Neuronal stem cell (in vitro differentiated cells): ENCODE results near the gene ERG28.
"Not testable (repeated sequence)": the region's sequence is repeated elsewhere in the genome, so short reads cannot be mapped to it uniquely, and the experiment has no call there.

ENCODE experiments used
- DNase-seq: peaks from one replicate; pipeline ENCODE4 v3.0.0-alpha.2; 2013; ENCODE audit warnings: low spot score
- H2AFZ ChIP-seq: one replicate; pipeline ENCODE4 v1.6.1; 2013; ENCODE audit warnings: mild to moderate bottlenecking, low read length, inconsistent platforms
- H2AK5ac ChIP-seq: 2 replicates; pipeline ENCODE4 v1.6.1; 2013; ENCODE audit warnings: low read depth, mild to moderate bottlenecking, inconsistent platforms, low read length, moderate library complexity, mixed read lengths
- H2BK120ac ChIP-seq: 2 replicates; pipeline ENCODE4 v1.6.1; 2013; ENCODE audit warnings: low read depth, mild to moderate bottlenecking, inconsistent platforms, low read length, moderate library complexity, mixed read lengths
- H2BK12ac ChIP-seq: one replicate; pipeline ENCODE4 v1.6.1; 2013; ENCODE audit warnings: low read length, inconsistent platforms
- H2BK15ac ChIP-seq: 2 replicates; pipeline ENCODE4 v1.6.1; 2013; ENCODE audit warnings: mild to moderate bottlenecking, low read length, inconsistent platforms, mixed read lengths
- H2BK5ac ChIP-seq: one replicate; pipeline ENCODE4 v1.6.1; 2013; ENCODE audit warnings: inconsistent platforms, mild to moderate bottlenecking, low read length, moderate library complexity
- H3K14ac ChIP-seq: one replicate; pipeline ENCODE4 v1.6.1; 2013; ENCODE audit warnings: low read length, inconsistent platforms
- H3K18ac ChIP-seq: 2 replicates; pipeline ENCODE4 v1.6.1; 2013; ENCODE audit warnings: low read length, inconsistent platforms
- H3K23ac ChIP-seq: 2 replicates; pipeline ENCODE4 v1.6.1; 2013; ENCODE audit warnings: low read depth, mild to moderate bottlenecking, mixed read lengths, low read length, inconsistent platforms; ENCODE audit not compliant: poor library complexity
- H3K27ac ChIP-seq: replicated peaks from 3 replicates; pipeline ENCODE4 v1.5.1; 2013; ENCODE audit warnings: low read length, inconsistent platforms
- H3K27me3 ChIP-seq, 3 experiments: 2 replicates each; pipeline ENCODE4 v1.6.1; 2013; ENCODE audit warnings: low read length in 3 of 3, mild to moderate bottlenecking in 2 of 3, inconsistent platforms in 1 of 3, low read depth in 1 of 3, mixed read lengths in 1 of 3, moderate library complexity in 1 of 3; ENCODE audit not compliant: control insufficient read depth in 3 of 3, insufficient read depth in 3 of 3
- H3K36me3 ChIP-seq, 2 donors: replicated peaks in 1 of 2; 2 replicates each; pipeline ENCODE4 v1.6.1; 2013; ENCODE audit warnings: low read length in 2 of 2; ENCODE audit not compliant: control insufficient read depth in 2 of 2, insufficient read depth in 2 of 2
- H3K4ac ChIP-seq: 2 replicates; pipeline ENCODE4 v1.6.1; 2013; ENCODE audit warnings: inconsistent platforms, mild to moderate bottlenecking, low read length, moderate library complexity
- H3K4me1 ChIP-seq, 2 donors: 1 replicate in 1 of 2; 2 replicates in 1 of 2; pipeline ENCODE4 v1.6.1; 2013; ENCODE audit warnings: low read length in 2 of 2, low read depth in 1 of 2; ENCODE audit not compliant: control insufficient read depth in 2 of 2, insufficient read depth in 1 of 2
- H3K4me2 ChIP-seq: one replicate; pipeline ENCODE4 v1.6.1; 2013; ENCODE audit warnings: mild to moderate bottlenecking, low read length, inconsistent platforms; ENCODE audit not compliant: insufficient read depth, poor library complexity, severe bottlenecking
- H3K4me3 ChIP-seq, 2 donors: 2 replicates each; pipeline ENCODE4 v1.5.1; 2013; ENCODE audit warnings: low read length in 2 of 2, mild to moderate bottlenecking in 2 of 2, inconsistent platforms in 1 of 2, moderate library complexity in 1 of 2
- H3K79me1 ChIP-seq: one replicate; pipeline ENCODE4 v1.6.1; 2013; ENCODE audit warnings: low read depth, mild to moderate bottlenecking, inconsistent platforms, low read length, moderate library complexity
- H3K9ac ChIP-seq: one replicate; pipeline ENCODE4 v1.6.1; 2013; ENCODE audit warnings: mild to moderate bottlenecking, low read depth, low read length, inconsistent platforms; ENCODE audit not compliant: poor library complexity
- H3K9me3 ChIP-seq, 2 donors: replicated peaks in 1 of 2; 2 replicates each; pipeline versions ENCODE3 to v1.6.1; 2013; ENCODE audit warnings: low read length in 2 of 2, mild to moderate bottlenecking in 2 of 2, inconsistent platforms in 1 of 2, low read depth in 1 of 2, mixed read lengths in 1 of 2, moderate library complexity in 1 of 2; ENCODE audit not compliant: control insufficient read depth in 2 of 2, insufficient read depth in 1 of 2
- H4K8ac ChIP-seq: one replicate; pipeline ENCODE4 v1.6.1; 2013; ENCODE audit warnings: low read depth, mild to moderate bottlenecking, inconsistent platforms, low read length, moderate library complexity
- H4K91ac ChIP-seq: one replicate; pipeline ENCODE4 v1.6.1; 2013; ENCODE audit warnings: low read length, low read depth, mild to moderate bottlenecking, inconsistent platforms; ENCODE audit not compliant: poor library complexity
- WGBS, 2 donors: extraction: QIAGEN DNeasy Blood & Tissue Kit; methylation state at CpG; one replicate each; pipeline ENCODE4 v1.1.7; 2013; ENCODE audit warnings: missing lambda C conversion rate in 2 of 2, mixed read lengths in 1 of 2; ENCODE audit not compliant: insufficient read length in 2 of 2, insufficient replicate concordance in 1 of 2; ENCODE audit errors: extremely low coverage in 2 of 2; 5-methylcytosine and 5-hydroxymethylcytosine counted together

ERG28 gene

GRCh38 chr14:75699331-75699730 lies 38.7 kb upstream of the ERG28 start:
- Histone ChIP-seq H3K4me3 (no peak overlapping the region), H3K27ac (no peak overlapping the region), H2BK15ac (no peak overlapping the region), H2BK5ac (no peak overlapping the region), H4K91ac (no peak overlapping the region), H2BK12ac (no peak overlapping the region), H3K18ac (no peak overlapping the region), H3K79me1 (no peaks in the 10 kb centered on the region), H3K14ac (no peak overlapping the region), H3K36me3 (peaks cover 12 to 70% of the 10 kb centered on the region in 2 donors), H4K8ac (no peak overlapping the region), H2AK5ac (no peak overlapping the region), H3K23ac (no peak overlapping the region), H3K9ac (no peak overlapping the region), H2AFZ (no peak overlapping the region), H3K9me3 (peaks cover 0 to 4% of the 10 kb centered on the region in 2 donors), H3K27me3 (no peaks in the 10 kb centered on the region), H3K4ac (no peak overlapping the region), H3K4me2 (no peak overlapping the region), H3K4me1 (peaks cover 0 to 3% of the 10 kb centered on the region in 2 donors), H2BK120ac (no peak overlapping the region)
- DNase-seq: no peak
- WGBS, 2 donors: no CpG with 5 or more reads among the region's 3 CpGs

- no CpG with 5 or more reads among the region's 2 CpGs for WGBS, 2 donors
- Histone ChIP-seq H2BK120ac (no peak overlapping the region), H3K18ac (no peak overlapping the region)
These were observed 37.2 kb upstream of the ERG28 start for GRCh38 chr14:75697918-75698317.

GRCh38 chr14:75697386-75697785 lies 36.7 kb upstream of the ERG28 start:
- no peak for DNase-seq
- Histone ChIP-seq H3K4me1 (peaks cover 0 to 3% of the 10 kb centered on the region in 2 donors), H3K4me2 (no peak overlapping the region), H3K4ac (no peak overlapping the region), H4K8ac (no peak overlapping the region), H2BK120ac (no peak overlapping the region), H3K14ac (no peak overlapping the region), H2AK5ac (no peak overlapping the region), H3K79me1 (no peaks in the 10 kb centered on the region), H3K23ac (no peak overlapping the region), H4K91ac (no peak overlapping the region), H3K9me3 (peaks cover 0 to 4% of the 10 kb centered on the region in 2 donors), H3K27ac (no peak overlapping the region), H3K36me3 (peaks cover 15 to 69% of the 10 kb centered on the region in 2 donors), H3K9ac (no peak overlapping the region), H2BK5ac (no peak overlapping the region), H3K27me3 (no peaks in the 10 kb centered on the region), H2AFZ (no peak overlapping the region), H2BK15ac (no peak overlapping the region), H3K18ac (no peak overlapping the region), H2BK12ac (no peak overlapping the region), H3K4me3 (no peak overlapping the region)
- WGBS, 2 donors: no CpG with 5 or more reads among the region's 1 CpG

More at GRCh38 chr14:75697918-75698317, 37.2 kb upstream of the ERG28 start:
- no peak overlapping the region for H3K4me3 ChIP-seq
- H3K27ac ChIP-seq: no peak overlapping the region
- H2AK5ac ChIP-seq: no peak overlapping the region
- no peak overlapping the region for H2BK12ac ChIP-seq
- H3K79me1 ChIP-seq: no peaks in the 10 kb centered on the region
- no peak overlapping the region for H4K8ac ChIP-seq
- peaks cover 0 to 3% of the 10 kb centered on the region in 2 donors for H3K4me1 ChIP-seq
- DNase-seq: no peak
- no peak overlapping the region for H3K9ac ChIP-seq
- no peak overlapping the region for H3K4me2 ChIP-seq
- peaks cover 12 to 69% of the 10 kb centered on the region in 2 donors for H3K36me3 ChIP-seq
- no peak overlapping the region for H3K4ac ChIP-seq
- H2BK15ac ChIP-seq: no peak overlapping the region
- no peak overlapping the region for H4K91ac ChIP-seq
- H2AFZ ChIP-seq: no peak overlapping the region
- H3K14ac ChIP-seq: no peak overlapping the region
- H2BK5ac ChIP-seq: no peak overlapping the region
- no peak overlapping the region for H3K23ac ChIP-seq
- H3K27me3 ChIP-seq: no peaks in the 10 kb centered on the region
- peaks cover 0 to 4% of the 10 kb centered on the region in 2 donors for H3K9me3 ChIP-seq

GRCh38 chr14:75695025-75695424 lies 34.3 kb upstream of the ERG28 start:
- not testable (repeated sequence) for H3K9ac ChIP-seq, H4K91ac ChIP-seq, H2BK5ac ChIP-seq, H4K8ac ChIP-seq, H3K27me3 ChIP-seq, H2BK120ac ChIP-seq, H2BK12ac ChIP-seq, H2AK5ac ChIP-seq, H3K79me1 ChIP-seq, H3K23ac ChIP-seq, DNase-seq, H3K14ac ChIP-seq, H3K27ac ChIP-seq, H2BK15ac ChIP-seq, H3K9me3 ChIP-seq, H3K4me3 ChIP-seq, H3K4me1 ChIP-seq, H2AFZ ChIP-seq, H3K4me2 ChIP-seq, H3K18ac ChIP-seq, H3K4ac ChIP-seq
- H3K36me3 ChIP-seq: peaks cover 21 to 72% of the 10 kb centered on the region in 2 donors
- WGBS, 2 donors: no CpG with 5 or more reads among the region's 6 CpGs
